ENCODE measurements around the gene CCDC187.

The CCDC187 gene

DNA sequence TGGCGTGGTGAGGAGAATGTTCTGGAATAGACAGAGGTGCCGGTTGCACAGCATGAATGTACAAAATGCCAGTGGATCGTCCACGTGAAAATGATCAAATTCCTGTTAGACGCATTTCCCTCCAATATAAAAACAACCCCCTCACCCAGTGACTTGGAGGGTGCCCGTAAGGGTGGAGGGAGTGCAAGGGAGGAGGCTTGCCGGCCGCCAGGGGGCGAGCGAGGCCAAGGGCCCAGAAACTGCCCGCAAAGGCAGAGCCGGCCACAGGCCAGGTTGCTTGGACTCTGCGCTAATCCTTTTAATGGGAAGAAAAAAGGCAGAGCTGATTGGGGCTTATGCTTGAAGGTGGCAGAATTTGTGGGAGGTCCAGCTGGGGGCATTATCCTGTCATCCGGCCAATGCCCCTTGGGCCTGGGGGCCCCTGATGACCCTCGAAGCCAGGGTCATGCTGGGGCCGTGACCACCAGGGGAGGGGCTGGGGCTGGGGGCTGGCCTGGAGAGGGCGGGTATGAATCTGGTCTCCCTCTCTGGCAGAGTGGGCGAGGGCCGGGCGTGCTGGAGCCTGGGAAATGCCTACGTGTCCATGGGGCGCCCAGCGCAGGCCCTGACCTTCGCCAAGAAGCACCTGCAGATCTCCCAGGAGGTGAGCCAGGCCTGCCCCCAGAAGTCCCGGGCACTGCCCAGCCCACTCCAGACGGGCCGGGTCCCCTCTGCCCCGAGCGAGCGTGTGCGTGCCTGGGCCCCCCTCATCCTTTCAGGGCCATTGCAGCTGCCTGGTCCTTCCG lies 35.5 kb upstream of the CCDC187 start:
- no peak for DNase-seq (ENCODE audit: low read depth)

DNA sequence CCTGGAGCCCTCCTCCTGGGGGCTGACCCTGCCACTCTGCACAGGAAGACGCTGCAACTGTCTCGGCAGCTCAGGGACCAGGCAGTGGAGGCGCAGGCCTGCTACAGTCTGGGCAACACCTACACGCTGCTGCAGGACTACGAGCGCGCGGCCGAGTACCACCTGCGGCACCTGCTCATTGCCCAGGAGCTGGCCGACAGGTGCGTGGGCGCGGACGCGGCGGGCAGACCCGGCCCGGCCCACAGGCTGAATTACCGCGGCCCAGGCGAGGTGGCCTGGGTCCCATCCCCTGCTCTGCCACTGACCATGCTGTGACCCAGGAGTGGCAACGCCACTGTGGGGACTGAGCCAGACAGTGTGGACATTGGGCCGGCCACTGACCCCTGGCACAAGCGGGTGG lies 34.6 kb upstream of the CCDC187 start:
- no peak for DNase-seq (ENCODE audit: low read depth)

GRCh38 chr9:136337416-136338395 lies 33.8 kb upstream of the CCDC187 start:
- DNase-seq (ENCODE audit: low read depth): no peak

- no peak for DNase-seq (ENCODE audit: low read depth)
Measured at GRCh38 chr9:136336881-136337280, 33.0 kb upstream of the CCDC187 start.

GRCh38 chr9:136336156-136336870 lies 32.4 kb upstream of the CCDC187 start:
- DNase-seq (ENCODE audit: low read depth): no peak

GRCh38 chr9:136335296-136336155 lies 31.6 kb upstream of the CCDC187 start:
- no peak for DNase-seq (ENCODE audit: low read depth)

DNA sequence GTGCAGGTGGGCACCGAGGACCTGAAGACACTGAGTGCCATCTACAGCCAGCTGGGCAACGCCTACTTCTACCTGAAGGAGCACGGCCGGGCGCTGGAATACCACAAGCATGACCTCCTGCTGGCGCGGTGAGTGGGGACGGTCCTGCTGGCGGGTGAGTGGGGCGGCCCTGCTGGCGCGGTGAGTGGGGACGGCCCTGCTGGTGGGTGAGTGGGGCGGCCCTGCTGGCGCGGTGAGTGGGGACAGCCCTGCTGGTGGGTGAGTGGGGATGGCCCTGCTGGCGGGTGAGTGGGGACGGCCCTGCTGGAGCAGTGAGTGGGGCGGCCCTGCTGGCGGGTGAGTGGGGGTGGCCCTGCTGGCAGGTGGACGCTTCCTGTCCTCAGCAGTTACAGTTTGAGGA lies 30.6 kb upstream of the CCDC187 start:
- DNase-seq (ENCODE audit: low read depth): no peak

DNA sequence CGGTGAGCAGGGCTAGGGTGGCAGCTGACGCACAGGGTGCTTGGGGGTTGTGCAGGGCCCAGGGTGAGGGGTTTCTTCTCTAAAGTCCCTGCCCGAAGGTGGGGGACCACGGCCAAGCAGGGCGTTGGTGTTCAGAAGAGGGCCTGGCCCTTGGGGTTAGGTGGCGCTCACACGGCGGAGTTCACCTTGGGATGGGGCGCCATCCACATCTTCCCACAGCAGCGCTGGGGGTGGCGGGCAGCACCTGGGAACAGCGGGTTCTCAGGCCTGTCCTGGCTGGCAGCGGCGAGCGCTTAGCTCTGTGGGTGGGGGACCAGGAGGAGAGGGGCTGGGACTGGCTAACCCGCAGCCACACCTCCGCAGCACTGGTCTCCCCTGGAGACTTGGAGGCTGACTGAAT lies 29.6 kb upstream of the CCDC187 start:
- no peak for DNase-seq (ENCODE audit: low read depth)

- DNase-seq (ENCODE audit: low read depth): no peak
Measured at GRCh38 chr9:136333045-136333444, 29.2 kb upstream of the CCDC187 start.

GRCh38 chr9:136332482-136332983 lies 28.6 kb upstream of the CCDC187 start:
- no peak for DNase-seq (ENCODE audit: low read depth)

- DNase-seq (ENCODE audit: low read depth): no peak
Measured at GRCh38 chr9:136331556-136332481, 27.9 kb upstream of the CCDC187 start.

GRCh38 chr9:136331030-136331429 lies 27.1 kb upstream of the CCDC187 start:
- no peak for DNase-seq (ENCODE audit: low read depth)

DNA sequence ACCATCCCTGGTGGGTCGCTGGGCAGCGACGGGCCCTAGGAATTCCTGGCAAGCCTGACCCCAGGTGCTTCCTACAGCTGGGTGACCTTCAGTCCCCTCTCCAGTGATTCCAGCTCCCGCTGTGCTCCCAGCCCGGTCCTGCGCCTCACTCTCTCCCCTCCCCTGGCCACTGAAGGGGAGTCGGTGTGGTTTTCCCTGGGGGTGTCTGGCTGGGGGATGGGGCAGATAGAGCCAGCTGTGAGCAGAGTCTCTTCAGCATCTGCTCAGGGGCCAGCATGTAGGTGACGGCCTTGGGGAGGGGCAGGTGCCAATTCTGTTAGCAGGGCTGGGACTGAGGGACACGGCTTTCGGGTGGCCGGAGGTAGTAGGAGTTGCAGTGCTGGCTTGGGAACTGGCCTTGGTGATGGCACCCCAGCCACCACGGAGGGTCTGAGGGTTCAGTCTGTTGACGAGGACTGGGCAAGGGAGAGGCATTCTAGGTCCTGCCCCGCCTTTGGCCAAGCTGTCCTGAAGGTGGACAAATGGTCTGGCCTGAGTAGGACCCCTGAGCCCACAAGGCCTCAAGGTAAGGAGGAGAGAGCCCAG lies 26.6 kb upstream of the CCDC187 start:
- no peak for DNase-seq (ENCODE audit: low read depth)

GRCh38 chr9:136329636-136330405 lies 25.9 kb upstream of the CCDC187 start:
- no peak for DNase-seq (ENCODE audit: low read depth)

DNA sequence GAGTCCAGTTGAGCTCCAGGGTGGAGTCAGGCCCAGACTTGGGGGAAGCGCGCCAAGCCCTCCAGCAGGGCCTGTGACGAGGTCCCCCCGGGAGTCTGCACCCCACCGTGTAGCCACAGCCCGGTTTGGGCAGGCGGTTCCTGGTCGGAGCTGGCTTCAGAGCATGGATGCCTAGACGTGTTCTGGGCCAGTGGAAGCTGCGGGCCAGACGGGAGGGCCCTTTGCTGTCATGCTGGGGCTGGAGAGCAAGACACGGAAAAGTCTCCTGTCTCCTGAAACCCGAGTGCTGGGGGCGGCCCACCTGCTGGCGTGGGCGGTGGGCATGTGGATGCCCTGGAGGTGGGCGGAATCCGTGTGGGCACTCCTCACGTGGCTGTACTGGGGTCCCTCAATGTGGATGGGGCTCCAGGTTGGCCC lies 25.3 kb upstream of the CCDC187 start:
- DNase-seq (ENCODE audit: low read depth): no peak

- DNase-seq (ENCODE audit: low read depth): no peak
Measured at GRCh38 chr9:136328622-136329041, 24.7 kb upstream of the CCDC187 start.

DNA sequence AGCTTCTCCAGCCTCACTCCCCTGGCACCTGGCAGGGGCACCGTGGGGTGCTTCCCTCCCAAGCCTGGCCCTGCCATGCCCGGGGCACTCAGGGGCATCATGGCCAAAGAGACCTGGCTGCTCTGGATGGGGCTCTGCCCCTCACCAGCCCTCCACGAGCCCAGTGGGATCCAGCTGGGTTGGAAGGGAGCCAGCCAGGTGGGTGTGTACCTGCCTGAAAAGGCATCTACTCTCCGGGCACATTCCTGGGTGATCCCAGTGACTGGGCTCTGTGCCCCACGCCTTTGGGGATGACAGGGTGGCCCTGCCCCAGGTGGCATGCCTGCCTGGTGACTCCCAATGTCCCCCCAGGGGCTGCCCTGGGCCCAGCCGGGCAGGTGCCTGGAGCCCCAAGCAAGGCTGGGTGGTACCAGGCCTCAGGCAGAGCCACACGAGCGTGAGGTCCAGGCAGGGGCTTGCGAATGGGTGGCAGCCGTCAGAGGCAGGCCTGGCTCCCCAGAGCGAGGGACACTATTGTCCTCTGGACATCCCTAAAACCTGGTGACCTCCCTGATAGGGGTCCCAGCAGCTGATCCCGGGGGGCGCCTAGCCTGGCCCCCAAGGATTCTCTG lies 24.2 kb upstream of the CCDC187 start:
- DNase-seq (ENCODE audit: low read depth): no peak

DNA sequence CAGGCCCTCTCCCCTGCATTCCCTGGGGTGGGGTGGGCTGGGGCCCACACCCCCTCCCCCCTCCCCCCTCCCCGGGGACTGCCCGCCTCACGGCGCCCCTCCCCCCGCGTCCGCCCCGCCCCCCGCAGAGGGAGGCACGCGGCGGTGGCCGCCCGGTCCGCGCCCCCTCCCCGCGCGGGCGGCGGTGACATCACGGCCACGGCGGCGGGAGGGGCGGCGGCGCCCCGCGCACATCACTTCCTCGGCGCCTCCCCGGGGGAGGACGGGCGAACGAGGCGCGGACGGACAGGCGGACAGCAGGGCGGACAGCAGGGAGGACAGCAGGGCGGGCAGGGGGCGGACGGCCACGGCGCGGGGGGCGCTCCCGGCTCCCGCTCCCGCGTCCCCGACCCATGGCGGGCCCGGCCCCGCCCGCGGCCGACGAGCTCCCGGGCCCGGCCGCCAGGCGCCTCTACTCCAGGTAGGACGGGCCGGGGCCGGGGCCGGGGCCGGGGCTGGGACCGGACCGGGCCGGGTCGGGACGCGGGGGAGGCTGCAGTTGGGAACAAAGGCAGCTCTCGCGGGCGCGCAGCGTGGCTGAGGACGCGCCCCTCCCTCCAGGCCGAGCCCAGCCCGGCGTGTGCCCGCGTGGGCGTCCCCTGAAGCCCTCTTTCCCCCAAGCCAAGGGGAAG lies 23.5 kb upstream of the CCDC187 start, which contains the start of gene GPSM1:
TSS of gene GPSM1 (plus strand) at position 236 of the 671 bp plus-strand sequence. CDS start at position 393, 157 bp downstream.
- DNase-seq (ENCODE audit: low read depth): no peak
